ENCODE measurements around the gene KDM4D. TPM values are rescaled to one million over a fixed set of nuclear protein-coding genes. Genes with fewer than 3 reads are reported as not detected.

The KDM4D gene
- polyA plus RNA-seq, 1 experiment = 1.1 TPM

GRCh38 chr11:94987378-94987777 lies 13.9 kb downstream of the KDM4D start:
- H3K27me3 ChIP-seq (ENCODE audit: control insufficient read depth, insufficient read depth, low read length) = no peaks in the 10 kb centered on the region
- ChIA-PET CTCF (no interaction called here), POLR2A (no interaction called here)
- no peak overlapping the region for H3K4me3 ChIP-seq (ENCODE audit: low read depth, low read length)
- no peak for DNase-seq (ENCODE audit: low read depth)
- TF ChIP-seq CTCF (IDR thresholded peaks at IDR 0.05; ENCODE audit: insufficient read depth, low read depth, low read length) = no peak
- no peaks in the 10 kb centered on the region for H3K36me3 ChIP-seq (ENCODE audit: control insufficient read depth, insufficient read depth, low read length)

- Histone ChIP-seq H3K27me3 (ENCODE audit: control insufficient read depth, insufficient read depth, low read length) (no peaks in the 10 kb centered on the region), H3K36me3 (ENCODE audit: control insufficient read depth, insufficient read depth, low read length) (no peaks in the 10 kb centered on the region), H3K4me3 (ENCODE audit: low read depth, low read length) (no peak overlapping the region)
- POLR2A ChIA-PET = no interaction called here
- CTCF ChIA-PET = no interaction called here
- no peak for TF ChIP-seq CTCF (IDR thresholded peaks at IDR 0.05; ENCODE audit: insufficient read depth, low read depth, low read length)
- DNase-seq (ENCODE audit: low read depth) = no peak
Observed at GRCh38 chr11:94988748-94989147, 15.2 kb downstream of the KDM4D start.

DNA sequence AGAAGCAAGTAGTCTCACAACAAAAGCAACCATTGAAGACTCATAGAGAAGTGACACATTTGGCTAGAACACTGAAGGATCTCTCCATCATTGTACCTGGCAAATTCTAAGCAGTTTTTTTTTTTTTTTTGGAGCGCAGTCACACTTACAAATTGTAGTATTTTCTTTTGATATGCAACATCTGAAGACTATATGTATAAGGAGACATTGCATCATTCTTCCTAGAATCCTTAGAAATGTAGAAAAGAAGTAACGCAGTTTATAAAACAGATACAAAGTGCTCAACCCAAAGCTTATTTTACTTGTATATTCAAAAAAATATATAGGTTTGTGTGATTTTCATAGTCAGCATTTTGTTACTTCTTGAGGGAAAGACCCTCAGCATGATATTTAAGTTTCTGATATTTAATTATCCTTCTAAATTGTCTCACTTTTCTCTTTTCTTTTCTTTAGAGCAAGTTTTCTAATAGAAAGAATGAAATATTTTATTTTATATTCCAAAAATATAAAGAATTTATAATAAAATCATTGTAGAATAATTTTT lies 20.0 kb downstream of the KDM4D start:
- no peak overlapping the region for H3K4me3 ChIP-seq (ENCODE audit: low read depth, low read length)
- no peak for DNase-seq (ENCODE audit: low read depth)
- no peaks in the 10 kb centered on the region for H3K36me3 ChIP-seq (ENCODE audit: control insufficient read depth, insufficient read depth, low read length)
- ChIA-PET POLR2A (no interaction called here), CTCF (interaction anchor here (0.6 kb wide), 1 partner anchor 473 kb away, joined by 3 read pairs; no protein-coding TSS in a partner anchor)
- TF ChIP-seq CTCF (IDR thresholded peaks at IDR 0.05; ENCODE audit: insufficient read depth, low read depth, low read length) = no peak
- H3K27me3 ChIP-seq (ENCODE audit: control insufficient read depth, insufficient read depth, low read length) = no peaks in the 10 kb centered on the region

- TF ChIP-seq CTCF (IDR thresholded peaks at IDR 0.05; ENCODE audit: insufficient read depth, low read depth, low read length) = no peak
- ChIA-PET CTCF (no interaction called here), POLR2A (no interaction called here)
- H3K4me3 ChIP-seq (ENCODE audit: low read depth, low read length) = no peak overlapping the region
- no peak for DNase-seq (ENCODE audit: low read depth)
- H3K27me3 ChIP-seq (ENCODE audit: control insufficient read depth, insufficient read depth, low read length) = no peaks in the 10 kb centered on the region
- no peaks in the 10 kb centered on the region for H3K36me3 ChIP-seq (ENCODE audit: control insufficient read depth, insufficient read depth, low read length)
Observed at GRCh38 chr11:94997437-94997836, 23.9 kb downstream of the KDM4D start.

GRCh38 chr11:94998285-94998684 lies 24.8 kb downstream of the KDM4D start:
- H3K36me3 ChIP-seq (ENCODE audit: control insufficient read depth, insufficient read depth, low read length) = no peaks in the 10 kb centered on the region
- POLR2A ChIA-PET = no interaction called here
- no peaks in the 10 kb centered on the region for H3K27me3 ChIP-seq (ENCODE audit: control insufficient read depth, insufficient read depth, low read length)
- no peak for DNase-seq (ENCODE audit: low read depth)
- TF ChIP-seq CTCF (IDR thresholded peaks at IDR 0.05; ENCODE audit: insufficient read depth, low read depth, low read length) = no peak
- H3K4me3 ChIP-seq (ENCODE audit: low read depth, low read length) = no peak overlapping the region
- CTCF ChIA-PET = no interaction called here
